HepG2 (cell line): ENCODE measurements around the gene PUM1. TPM values are rescaled to one million over a fixed set of nuclear protein-coding genes. Genes with fewer than 3 reads are reported as not detected.
"Not testable (repeated sequence)": the region's sequence is repeated elsewhere in the genome, so short reads cannot be mapped to it uniquely, and the experiment has no call there.

Experiments
- ATAC-seq: fragments of 200-7000 bp; cut with Tn5 transposase; 3 replicates; pipeline ENCODE4 v1.9.1; 2020; ENCODE audit warnings: mild to moderate bottlenecking, moderate library complexity
- BruUV-seq: library from RNA; stranded (reverse); fragments of 400-500 nt; replicated peaks from 2 replicates; lab custom pipeline; 2021; lab: Mats Ljungman, UMichigan
- CTCF ChIA-PET: fragments of 300-600 bp; formaldehyde crosslinking; extraction: SDS; loops from one replicate; lab custom pipeline; 2021; ENCODE audit warnings: low total read pairs, inconsistent platforms, low intra/inter-chr PET ratio; lab: Yijun Ruan, JAX
- POLR2A ChIA-PET: fragments of 350-600 bp; sonication (Branson Sonifier 250); formaldehyde crosslinking; loops from one replicate; lab custom pipeline; 2020; ENCODE audit warnings: antibody characterized with exemption, inconsistent platforms; lab: Yijun Ruan, JAX
- DNase-seq: peaks from one replicate; pipeline ENCODE4 v3.0.0-alpha.2; 2015; ENCODE audit warnings: low spot score
- FAIRE-seq: peaks from 3 replicates; lab custom pipeline; 2011; peaks lifted over from hg19 to GRCh38; lab: Jason Lieb, UNC
- H2AFZ ChIP-seq: one replicate; pipeline ENCODE4 v1.6.1; 2011; ENCODE audit warnings: low read length, inconsistent platforms
- H3K27ac ChIP-seq: fragments of 300-600 bp; 3 replicates; pipeline ENCODE4 v1.8.0; 2011; ENCODE audit warnings: mixed run types, mild to moderate bottlenecking, mixed read lengths, low read length, inconsistent platforms; ENCODE audit not compliant: insufficient read depth; ENCODE audit errors: extremely low read length
- H3K27me3 ChIP-seq, 2 experiments: fragments of 200-600 bp in 1 of 2; 2 replicates in 1 of 2; 3 replicates in 1 of 2; pipeline versions ENCODE4 v1.6.0 to v1.8.0; 2011; ENCODE audit warnings: low read length in 2 of 2, mild to moderate bottlenecking in 2 of 2, moderate library complexity in 2 of 2, inconsistent platforms in 1 of 2; ENCODE audit not compliant: insufficient read depth in 2 of 2, control insufficient read depth in 1 of 2
- H3K36me3 ChIP-seq, 2 experiments: fragments of 200-600 bp in 1 of 2; replicated peaks in 1 of 2; 2 replicates in 1 of 2; 3 replicates in 1 of 2; pipeline versions ENCODE4 v1.5.1 to v1.8.0; 2011; ENCODE audit warnings: low read length in 2 of 2, inconsistent platforms in 1 of 2; ENCODE audit not compliant: insufficient read depth in 2 of 2, control insufficient read depth in 1 of 2
- H3K4me1 ChIP-seq: 2 replicates; pipeline ENCODE4 v1.5.1; 2012; ENCODE audit warnings: low read length, inconsistent platforms; ENCODE audit not compliant: insufficient read depth
- H3K4me2 ChIP-seq: 2 replicates; pipeline ENCODE4 v1.6.0; 2011; ENCODE audit warnings: low read depth, low read length, inconsistent platforms
- H3K4me3 ChIP-seq, 3 experiments: fragments of 200-600 bp in 1 of 3; sonication (generic), shearing (Covaris generic) in 1 of 3; replicated peaks in 1 of 3; 2 replicates each; pipeline ENCODE4 v1.5.1; 2011 to 2016; ENCODE audit warnings: low read length in 3 of 3, inconsistent platforms in 2 of 3, low read depth in 2 of 3, mild to moderate bottlenecking in 2 of 3, control low read depth in 1 of 3, mixed read lengths in 1 of 3; ENCODE audit not compliant: insufficient read depth in 1 of 3
- H3K79me2 ChIP-seq: one replicate; pipeline ENCODE4 v1.6.1; 2011; ENCODE audit warnings: low read length, inconsistent platforms; ENCODE audit not compliant: insufficient read depth
- H3K9ac ChIP-seq: 2 replicates; pipeline ENCODE4 v1.6.0; 2011; ENCODE audit warnings: mild to moderate bottlenecking, low read depth, low read length, inconsistent platforms; ENCODE audit not compliant: insufficient read depth
- H3K9me3 ChIP-seq: 2 replicates; pipeline ENCODE4 v1.5.1; 2012; ENCODE audit warnings: mild to moderate bottlenecking, low read length
- H4K20me1 ChIP-seq: 2 replicates; pipeline ENCODE4 v1.6.0; 2011; ENCODE audit warnings: inconsistent platforms, mild to moderate bottlenecking, low read length, moderate library complexity; ENCODE audit not compliant: insufficient read depth
- AGO2 ChIP-seq: fragments of 200-400 bp; formaldehyde crosslinking; optimal IDR thresholded peaks from 2 replicates; pipeline ENCODE3; 2017; ENCODE audit warnings: mild to moderate bottlenecking, low read depth, low read length, moderate library complexity
- DNMT3B ChIP-seq: conservative IDR thresholded peaks from 2 replicates; pipeline ENCODE4 v1.6.1; 2016; ENCODE audit warnings: missing biosample characterization, control low read depth
- HNRNPUL1 ChIP-seq: fragments of 200-400 bp; formaldehyde crosslinking; IDR thresholded peaks from 2 replicates; pipeline ENCODE4 v1.6.1; 2017; ENCODE audit warnings: low read depth, mild to moderate bottlenecking, low read length, moderate library complexity
- NFIB ChIP-seq: sonication (generic); formaldehyde crosslinking; IDR thresholded peaks from 2 replicates; pipeline ENCODE4 v1.9.0; 2021; ENCODE audit warnings: missing genetic modification reagents, mild to moderate bottlenecking, borderline replicate concordance
- RBM22 ChIP-seq: fragments of 200-400 bp; formaldehyde crosslinking; optimal IDR thresholded peaks from 2 replicates; pipeline ENCODE3; 2017; ENCODE audit warnings: mild to moderate bottlenecking, low read length, moderate library complexity
- ZBTB38 ChIP-seq: sonication (generic); formaldehyde crosslinking; IDR thresholded peaks from 2 replicates; pipeline ENCODE4 v1.5.1; 2020; ENCODE audit warnings: mild to moderate bottlenecking, missing genetic modification reagents
- ZNF543 ChIP-seq: sonication (generic); formaldehyde crosslinking; IDR thresholded peaks from 2 replicates; pipeline ENCODE4 v1.4.0; 2020; ENCODE audit warnings: mild to moderate bottlenecking, missing genetic modification reagents
- ZSCAN22 ChIP-seq: sonication (generic); formaldehyde crosslinking; IDR thresholded peaks from 2 replicates; pipeline ENCODE4 v1.4.0; 2020; ENCODE audit warnings: mild to moderate bottlenecking, missing genetic modification reagents
- WGBS: methylation state at CpG from one replicate; pipeline ENCODE4 v1.1.6; 2017; ENCODE audit warnings: low lambda C conversion rate; 5-methylcytosine and 5-hydroxymethylcytosine counted together
- in situ Hi-C: cut with HindIII; loops from 2 replicates; pipeline ENCODE4 v1.10.0; 2017; ENCODE audit warnings: low pct_unique_long_range_greater_than_20kb; ENCODE audit not compliant: extremely low pct_ligation_motif_present
- intact Hi-C: fragments of 100-400 bp; cut with micrococcal nuclease; formaldehyde crosslinking; loops from one replicate; pipeline ENCODE4 v1.10.0; 2022; ENCODE audit not compliant: unreplicated experiment
- polyA plus RNA-seq, 8 experiments: library from polyadenylated mRNA; depleted of rRNA in 3 of 8; stranded (reverse) in 7 of 8; unstranded in 1 of 8; fragments of >200 nt; fragmentation: Illumina TruSeq in 4 of 8; extraction: Trizol in 4 of 8; gene quantifications; 2 replicates each; pipeline versions ENCODE4 v1.2.1 to v1.2.3, GENCODE V29; 2011 to 2016; ENCODE audit warnings: low read depth in 4 of 8, missing spikeins in 1 of 8, mixed read lengths in 1 of 8; ENCODE audit not compliant: insufficient read depth in 1 of 8
- total RNA-seq, 5 experiments: library from RNA; depleted of rRNA; stranded (reverse); fragments of >200 nt; fragmentation: Illumina TruSeq; extraction: Trizol; gene quantifications; 2 replicates each; pipeline ENCODE4 v1.2.3, GENCODE V29; 2016; ENCODE audit warnings: low read depth in 1 of 5
- TF ChIP-seq, protein P1 (sequence below): sonication (generic); formaldehyde crosslinking; IDR thresholded peaks from 2 replicates; pipeline ENCODE4 v1.4.0; 2020; ENCODE audit warnings: mild to moderate bottlenecking, missing genetic modification reagents
- TF ChIP-seq, protein P2 (sequence below): sonication (generic); formaldehyde crosslinking; IDR thresholded peaks from 2 replicates; pipeline ENCODE4 v1.5.0; 2020; ENCODE audit warnings: missing genetic modification reagents
- TF ChIP-seq, protein P3 (sequence below): sonication (generic); formaldehyde crosslinking; IDR thresholded peaks from 2 replicates; pipeline ENCODE4 v1.4.0; 2020; ENCODE audit warnings: missing genetic modification reagents

Gene PUM1
- total and polyA plus RNA-seq, 2 of the 13 experiments (the other 11 are each of a cell fraction or from before 2014, with no cell fraction given): 64.7 to 91.0 TPM

DNA sequence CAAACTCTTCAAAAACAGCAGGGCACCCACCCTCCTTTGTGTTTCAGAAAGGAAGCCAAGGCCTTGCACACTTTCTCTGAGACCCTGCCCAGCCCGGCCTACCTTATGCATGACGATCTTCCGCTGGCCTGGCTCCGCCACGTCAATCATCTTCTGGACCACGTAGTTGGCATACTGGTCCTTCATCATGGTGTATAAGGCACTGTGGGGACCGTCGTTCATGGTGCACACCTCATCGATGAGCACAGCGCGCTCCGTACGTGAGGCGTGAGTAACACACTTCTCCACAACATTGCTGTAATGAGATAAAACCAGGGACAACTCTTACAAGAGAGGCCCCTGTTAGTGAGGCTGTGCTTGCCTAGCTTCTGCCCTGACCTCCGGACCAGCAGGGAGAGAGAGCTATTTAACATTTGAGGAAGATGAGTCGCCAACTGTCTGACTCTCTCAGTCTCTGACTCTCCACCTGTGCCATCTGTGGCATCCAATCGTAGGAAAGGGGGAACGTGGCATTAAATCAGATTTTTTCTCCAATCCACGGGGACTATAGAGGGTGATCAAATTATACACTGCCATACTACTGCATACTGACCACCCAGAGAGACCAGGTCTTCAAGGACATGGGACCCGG lies 128.9 kb downstream of the PUM1 start:
- no peak overlapping the region for H3K27ac ChIP-seq
- H3K4me1 ChIP-seq: peaks cover 30% of the 10 kb centered on the region
- 98% methylated on average over 20 of the region's 20 CpGs for WGBS
- no peaks in the 10 kb centered on the region for H3K27me3 ChIP-seq
- FAIRE-seq: no peak
- TF ChIP-seq, protein P1, sequence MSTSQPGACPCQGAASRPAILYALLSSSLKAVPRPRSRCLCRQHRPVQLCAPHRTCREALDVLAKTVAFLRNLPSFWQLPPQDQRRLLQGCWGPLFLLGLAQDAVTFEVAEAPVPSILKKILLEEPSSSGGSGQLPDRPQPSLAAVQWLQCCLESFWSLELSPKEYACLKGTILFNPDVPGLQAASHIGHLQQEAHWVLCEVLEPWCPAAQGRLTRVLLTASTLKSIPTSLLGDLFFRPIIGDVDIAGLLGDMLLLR (CRISPR knock-in tag): no peak
- TF ChIP-seq AGO2 (peak; percentile 43), NFIB (no peak), ZBTB38 (CRISPR knock-in tag) (peak; percentile 67), ZSCAN22 (CRISPR knock-in tag) (no peak), RBM22 (peak; percentile 74), HNRNPUL1 (no peak), DNMT3B (no peak), ZNF543 (CRISPR knock-in tag) (no peak)
- TF ChIP-seq, protein P2, sequence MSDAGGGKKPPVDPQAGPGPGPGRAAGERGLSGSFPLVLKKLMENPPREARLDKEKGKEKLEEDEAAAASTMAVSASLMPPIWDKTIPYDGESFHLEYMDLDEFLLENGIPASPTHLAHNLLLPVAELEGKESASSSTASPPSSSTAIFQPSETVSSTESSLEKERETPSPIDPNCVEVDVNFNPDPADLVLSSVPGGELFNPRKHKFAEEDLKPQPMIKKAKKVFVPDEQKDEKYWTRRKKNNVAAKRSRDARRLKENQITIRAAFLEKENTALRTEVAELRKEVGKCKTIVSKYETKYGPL: no peak
- TF ChIP-seq, protein P3, sequence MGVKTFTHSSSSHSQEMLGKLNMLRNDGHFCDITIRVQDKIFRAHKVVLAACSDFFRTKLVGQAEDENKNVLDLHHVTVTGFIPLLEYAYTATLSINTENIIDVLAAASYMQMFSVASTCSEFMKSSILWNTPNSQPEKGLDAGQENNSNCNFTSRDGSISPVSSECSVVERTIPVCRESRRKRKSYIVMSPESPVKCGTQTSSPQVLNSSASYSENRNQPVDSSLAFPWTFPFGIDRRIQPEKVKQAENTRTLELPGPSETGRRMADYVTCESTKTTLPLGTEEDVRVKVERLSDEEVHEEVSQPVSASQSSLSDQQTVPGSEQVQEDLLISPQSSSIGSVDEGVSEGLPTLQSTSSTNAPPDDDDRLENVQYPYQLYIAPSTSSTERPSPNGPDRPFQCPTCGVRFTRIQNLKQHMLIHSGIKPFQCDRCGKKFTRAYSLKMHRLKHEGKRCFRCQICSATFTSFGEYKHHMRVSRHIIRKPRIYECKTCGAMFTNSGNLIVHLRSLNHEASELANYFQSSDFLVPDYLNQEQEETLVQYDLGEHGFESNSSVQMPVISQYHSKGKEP (CRISPR knock-in tag): no peak
- DNase-seq: no peak
- intact Hi-C loops: no loop called here
- ChIA-PET POLR2A (no interaction called here), CTCF (no interaction called here)
- ATAC-seq: no peak
- no peaks in the 10 kb centered on the region for H3K79me2 ChIP-seq
- no peak overlapping the region for H3K4me3 ChIP-seq
- H4K20me1 ChIP-seq: peaks cover 10% of the 10 kb centered on the region; the same call in 1 of the 2 replicates
- BruUV-seq: no TSS peak
- in situ Hi-C loops: no loop called here
- peaks cover 41 to 75% of the 10 kb centered on the region in 2 experiments for H3K36me3 ChIP-seq
- H3K9me3 ChIP-seq: no peaks in the 10 kb centered on the region
- no peak overlapping the region for H3K4me2 ChIP-seq
- H3K9ac ChIP-seq: no peak overlapping the region
- no peak overlapping the region for H2AFZ ChIP-seq

DNA sequence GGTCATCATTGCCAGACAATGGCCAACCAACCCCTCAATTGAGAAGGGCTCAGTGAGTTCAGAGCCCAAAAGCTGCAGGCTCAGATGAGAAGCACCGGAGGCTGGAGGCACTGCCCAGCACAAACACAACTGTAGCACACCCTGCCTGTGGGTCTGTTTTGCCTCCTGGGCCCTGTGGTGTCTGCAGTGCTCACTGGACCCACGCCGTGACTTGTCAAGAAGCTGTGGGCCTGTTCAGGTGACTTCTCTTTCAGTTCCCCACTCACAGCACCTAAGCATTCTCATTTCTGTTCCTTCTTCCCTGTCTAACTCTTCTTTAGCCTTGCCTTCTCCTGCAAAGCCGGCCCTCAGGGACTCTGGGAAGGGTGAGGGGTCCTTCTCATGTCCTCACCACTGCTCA lies 129.8 kb downstream of the PUM1 start:
- H3K4me3 ChIP-seq, BruUV-seq, POLR2A ChIA-PET, H3K79me2 ChIP-seq, intact Hi-C loops, H3K9me3 ChIP-seq, H3K27me3 ChIP-seq, FAIRE-seq, DNase-seq, H3K4me2 ChIP-seq, H3K9ac ChIP-seq, H3K27ac ChIP-seq, CTCF ChIA-PET, in situ Hi-C loops, H2AFZ ChIP-seq: not testable (repeated sequence)
- peaks cover 41 to 67% of the 10 kb centered on the region in 2 experiments for H3K36me3 ChIP-seq
- peaks cover 30% of the 10 kb centered on the region for H3K4me1 ChIP-seq
- peak; percentile 17 for ATAC-seq
- no CpG with 5 or more reads among the region's 4 CpGs for WGBS
- peaks cover 14% of the 10 kb centered on the region; the same call in 1 of the 2 replicates for H4K20me1 ChIP-seq
